ENCODE measurements around the gene HSPA8. TPM values are rescaled to one million over a fixed set of nuclear protein-coding genes. Genes with fewer than 3 reads are reported as not detected.

The HSPA8 gene
- total and polyA plus RNA-seq, 2 experiments from 2014 or later = 826 to 2,903 TPM

GRCh38 chr11:123052901-123053721 is 8.8 kb downstream of the HSPA8 start:
- H3K9me2 ChIP-seq (ENCODE audit: insufficient read depth) = no peaks in the 10 kb centered on the region
- H4K20me1 ChIP-seq (replicated peaks; ENCODE audit: insufficient read depth) = peaks cover 24% of the 10 kb centered on the region
- H3K36me3 ChIP-seq (ENCODE audit: insufficient read depth) = peaks cover 25% of the 10 kb centered on the region
- DNase-seq (ENCODE audit: low spot score) (no peak), ATAC-seq (peak; percentile 4; the same call in 2 of the 3 replicates)
- H3K4me1 Mint-ChIP-seq = peaks cover 9% of the 10 kb centered on the region; the same call in 2 of the 3 replicates
- H3K27ac Mint-ChIP-seq = no peak overlapping the region
- peaks cover under 1% of the 10 kb centered on the region for H3K4me1 ChIP-seq (ENCODE audit: insufficient read depth)
- no peak overlapping the region for H2AFZ ChIP-seq
- no peaks in the 10 kb centered on the region for H3K27me3 ChIP-seq (ENCODE audit: insufficient read depth)
- 0 out of 2 replicates have a peak, but pooled peaks cover 6% of the 10 kb centered on the region for H3K79me2 ChIP-seq (replicated peaks; ENCODE audit: insufficient read depth)
- H3K36me3 Mint-ChIP-seq (ENCODE audit: low read depth) = peaks cover 46% of the 10 kb centered on the region
- H3K27me3 Mint-ChIP-seq (ENCODE audit: insufficient read depth, low read depth, poor library complexity) = peaks cover 21% of the 10 kb centered on the region
- H3K4me2 ChIP-seq = no peak overlapping the region
- peak overlapping the region; percentile 21 for H3K27ac ChIP-seq (ENCODE audit: low read depth)
- no peak overlapping the region for H3K4me3 ChIP-seq
- TF ChIP-seq, protein P1, sequence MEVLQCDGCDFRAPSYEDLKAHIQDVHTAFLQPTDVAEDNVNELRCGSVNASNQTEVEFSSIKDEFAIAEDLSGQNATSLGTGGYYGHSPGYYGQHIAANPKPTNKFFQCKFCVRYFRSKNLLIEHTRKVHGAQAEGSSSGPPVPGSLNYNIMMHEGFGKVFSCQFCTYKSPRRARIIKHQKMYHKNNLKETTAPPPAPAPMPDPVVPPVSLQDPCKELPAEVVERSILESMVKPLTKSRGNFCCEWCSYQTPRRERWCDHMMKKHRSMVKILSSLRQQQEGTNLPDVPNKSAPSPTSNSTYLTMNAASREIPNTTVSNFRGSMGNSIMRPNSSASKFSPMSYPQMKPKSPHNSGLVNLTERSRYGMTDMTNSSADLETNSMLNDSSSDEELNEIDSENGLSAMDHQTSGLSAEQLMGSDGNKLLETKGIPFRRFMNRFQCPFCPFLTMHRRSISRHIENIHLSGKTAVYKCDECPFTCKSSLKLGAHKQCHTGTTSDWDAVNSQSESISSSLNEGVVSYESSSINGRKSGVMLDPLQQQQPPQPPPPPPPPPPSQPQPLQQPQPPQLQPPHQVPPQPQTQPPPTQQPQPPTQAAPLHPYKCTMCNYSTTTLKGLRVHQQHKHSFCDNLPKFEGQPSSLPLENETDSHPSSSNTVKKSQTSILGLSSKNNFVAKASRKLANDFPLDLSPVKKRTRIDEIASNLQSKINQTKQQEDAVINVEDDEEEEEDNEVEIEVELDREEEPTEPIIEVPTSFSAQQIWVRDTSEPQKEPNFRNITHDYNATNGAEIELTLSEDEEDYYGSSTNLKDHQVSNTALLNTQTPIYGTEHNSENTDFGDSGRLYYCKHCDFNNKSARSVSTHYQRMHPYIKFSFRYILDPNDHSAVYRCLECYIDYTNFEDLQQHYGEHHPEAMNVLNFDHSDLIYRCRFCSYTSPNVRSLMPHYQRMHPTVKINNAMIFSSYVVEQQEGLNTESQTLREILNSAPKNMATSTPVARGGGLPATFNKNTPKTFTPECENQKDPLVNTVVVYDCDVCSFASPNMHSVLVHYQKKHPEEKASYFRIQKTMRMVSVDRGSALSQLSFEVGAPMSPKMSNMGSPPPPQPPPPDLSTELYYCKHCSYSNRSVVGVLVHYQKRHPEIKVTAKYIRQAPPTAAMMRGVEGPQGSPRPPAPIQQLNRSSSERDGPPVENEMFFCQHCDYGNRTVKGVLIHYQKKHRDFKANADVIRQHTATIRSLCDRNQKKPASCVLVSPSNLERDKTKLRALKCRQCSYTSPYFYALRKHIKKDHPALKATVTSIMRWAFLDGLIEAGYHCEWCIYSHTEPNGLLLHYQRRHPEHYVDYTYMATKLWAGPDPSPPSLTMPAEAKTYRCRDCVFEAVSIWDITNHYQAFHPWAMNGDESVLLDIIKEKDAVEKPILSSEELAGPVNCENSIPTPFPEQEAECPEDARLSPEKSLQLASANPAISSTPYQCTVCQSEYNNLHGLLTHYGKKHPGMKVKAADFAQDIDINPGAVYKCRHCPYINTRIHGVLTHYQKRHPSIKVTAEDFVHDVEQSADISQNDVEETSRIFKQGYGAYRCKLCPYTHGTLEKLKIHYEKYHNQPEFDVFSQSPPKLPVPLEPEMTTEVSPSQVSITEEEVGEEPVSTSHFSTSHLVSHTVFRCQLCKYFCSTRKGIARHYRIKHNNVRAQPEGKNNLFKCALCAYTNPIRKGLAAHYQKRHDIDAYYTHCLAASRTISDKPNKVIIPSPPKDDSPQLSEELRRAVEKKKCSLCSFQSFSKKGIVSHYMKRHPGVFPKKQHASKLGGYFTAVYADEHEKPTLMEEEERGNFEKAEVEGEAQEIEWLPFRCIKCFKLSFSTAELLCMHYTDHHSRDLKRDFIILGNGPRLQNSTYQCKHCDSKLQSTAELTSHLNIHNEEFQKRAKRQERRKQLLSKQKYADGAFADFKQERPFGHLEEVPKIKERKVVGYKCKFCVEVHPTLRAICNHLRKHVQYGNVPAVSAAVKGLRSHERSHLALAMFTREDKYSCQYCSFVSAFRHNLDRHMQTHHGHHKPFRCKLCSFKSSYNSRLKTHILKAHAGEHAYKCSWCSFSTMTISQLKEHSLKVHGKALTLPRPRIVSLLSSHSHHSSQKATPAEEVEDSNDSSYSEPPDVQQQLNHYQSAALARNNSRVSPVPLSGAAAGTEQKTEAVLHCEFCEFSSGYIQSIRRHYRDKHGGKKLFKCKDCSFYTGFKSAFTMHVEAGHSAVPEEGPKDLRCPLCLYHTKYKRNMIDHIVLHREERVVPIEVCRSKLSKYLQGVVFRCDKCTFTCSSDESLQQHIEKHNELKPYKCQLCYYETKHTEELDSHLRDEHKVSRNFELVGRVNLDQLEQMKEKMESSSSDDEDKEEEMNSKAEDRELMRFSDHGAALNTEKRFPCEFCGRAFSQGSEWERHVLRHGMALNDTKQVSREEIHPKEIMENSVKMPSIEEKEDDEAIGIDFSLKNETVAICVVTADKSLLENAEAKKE (CRISPR knock-in tag; IDR thresholded peaks at IDR 0.05) = no peak
- no peak for TF ChIP-seq ZNF114 (CRISPR knock-in tag; IDR thresholded peaks at IDR 0.05)
- TF ChIP-seq, protein P2, sequence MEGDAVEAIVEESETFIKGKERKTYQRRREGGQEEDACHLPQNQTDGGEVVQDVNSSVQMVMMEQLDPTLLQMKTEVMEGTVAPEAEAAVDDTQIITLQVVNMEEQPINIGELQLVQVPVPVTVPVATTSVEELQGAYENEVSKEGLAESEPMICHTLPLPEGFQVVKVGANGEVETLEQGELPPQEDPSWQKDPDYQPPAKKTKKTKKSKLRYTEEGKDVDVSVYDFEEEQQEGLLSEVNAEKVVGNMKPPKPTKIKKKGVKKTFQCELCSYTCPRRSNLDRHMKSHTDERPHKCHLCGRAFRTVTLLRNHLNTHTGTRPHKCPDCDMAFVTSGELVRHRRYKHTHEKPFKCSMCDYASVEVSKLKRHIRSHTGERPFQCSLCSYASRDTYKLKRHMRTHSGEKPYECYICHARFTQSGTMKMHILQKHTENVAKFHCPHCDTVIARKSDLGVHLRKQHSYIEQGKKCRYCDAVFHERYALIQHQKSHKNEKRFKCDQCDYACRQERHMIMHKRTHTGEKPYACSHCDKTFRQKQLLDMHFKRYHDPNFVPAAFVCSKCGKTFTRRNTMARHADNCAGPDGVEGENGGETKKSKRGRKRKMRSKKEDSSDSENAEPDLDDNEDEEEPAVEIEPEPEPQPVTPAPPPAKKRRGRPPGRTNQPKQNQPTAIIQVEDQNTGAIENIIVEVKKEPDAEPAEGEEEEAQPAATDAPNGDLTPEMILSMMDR (conservative IDR thresholded peaks at IDR 0.05; ENCODE audit: low read depth in 2 of 2) = no peak
- no peak; the same call in 1 of the 2 replicates for TF ChIP-seq POLR2AphosphoS5 (IDR thresholded peaks at IDR 0.05; ENCODE audit: low read depth)
- TF ChIP-seq EZH2phosphoT487 (IDR thresholded peaks at IDR 0.05; ENCODE audit: unreplicated experiment) = no peak
- TF ChIP-seq ZNF331 (CRISPR knock-in tag; IDR thresholded peaks at IDR 0.05; ENCODE audit: low read depth) = no peak
- no peak for TF ChIP-seq ETS1 (IDR thresholded peaks at IDR 0.05)
- TF ChIP-seq CREB1 (CRISPR knock-in tag; IDR thresholded peaks at IDR 0.05; ENCODE audit: low read depth) = no peak
- TF ChIP-seq NANOG (IDR thresholded peaks at IDR 0.05; ENCODE audit: borderline replicate concordance) = no peak
- TF ChIP-seq, protein P3, sequence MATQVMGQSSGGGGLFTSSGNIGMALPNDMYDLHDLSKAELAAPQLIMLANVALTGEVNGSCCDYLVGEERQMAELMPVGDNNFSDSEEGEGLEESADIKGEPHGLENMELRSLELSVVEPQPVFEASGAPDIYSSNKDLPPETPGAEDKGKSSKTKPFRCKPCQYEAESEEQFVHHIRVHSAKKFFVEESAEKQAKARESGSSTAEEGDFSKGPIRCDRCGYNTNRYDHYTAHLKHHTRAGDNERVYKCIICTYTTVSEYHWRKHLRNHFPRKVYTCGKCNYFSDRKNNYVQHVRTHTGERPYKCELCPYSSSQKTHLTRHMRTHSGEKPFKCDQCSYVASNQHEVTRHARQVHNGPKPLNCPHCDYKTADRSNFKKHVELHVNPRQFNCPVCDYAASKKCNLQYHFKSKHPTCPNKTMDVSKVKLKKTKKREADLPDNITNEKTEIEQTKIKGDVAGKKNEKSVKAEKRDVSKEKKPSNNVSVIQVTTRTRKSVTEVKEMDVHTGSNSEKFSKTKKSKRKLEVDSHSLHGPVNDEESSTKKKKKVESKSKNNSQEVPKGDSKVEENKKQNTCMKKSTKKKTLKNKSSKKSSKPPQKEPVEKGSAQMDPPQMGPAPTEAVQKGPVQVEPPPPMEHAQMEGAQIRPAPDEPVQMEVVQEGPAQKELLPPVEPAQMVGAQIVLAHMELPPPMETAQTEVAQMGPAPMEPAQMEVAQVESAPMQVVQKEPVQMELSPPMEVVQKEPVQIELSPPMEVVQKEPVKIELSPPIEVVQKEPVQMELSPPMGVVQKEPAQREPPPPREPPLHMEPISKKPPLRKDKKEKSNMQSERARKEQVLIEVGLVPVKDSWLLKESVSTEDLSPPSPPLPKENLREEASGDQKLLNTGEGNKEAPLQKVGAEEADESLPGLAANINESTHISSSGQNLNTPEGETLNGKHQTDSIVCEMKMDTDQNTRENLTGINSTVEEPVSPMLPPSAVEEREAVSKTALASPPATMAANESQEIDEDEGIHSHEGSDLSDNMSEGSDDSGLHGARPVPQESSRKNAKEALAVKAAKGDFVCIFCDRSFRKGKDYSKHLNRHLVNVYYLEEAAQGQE (IDR thresholded peaks at IDR 0.05; ENCODE audit: unreplicated experiment) = no peak
- no peak for TF ChIP-seq EZH2 (IDR thresholded peaks at IDR 0.05; ENCODE audit: low read depth, unreplicated experiment)
- no peak for TF ChIP-seq JUNB (IDR thresholded peaks at IDR 0.05; ENCODE audit: unreplicated experiment)
- no peak for TF ChIP-seq STAT1 (IDR thresholded peaks at IDR 0.05; ENCODE audit: unreplicated experiment)
- H3K9me3 Mint-ChIP-seq = no peaks in the 10 kb centered on the region; the same call in 2 of the 3 replicates
- H3F3A ChIP-seq (replicated peaks; ENCODE audit: low read depth) = peaks cover 40% of the 10 kb centered on the region
- H3K4me3 Mint-ChIP-seq = no peak overlapping the region
